ENCODE results near the gene SPIRE1.

GRCh38 chr18:12474876-12475275, 183.0 kb downstream of the SPIRE1 start:
- TF ChIP-seq EZH2 (IDR thresholded peaks at IDR 0.05; ENCODE audit: insufficient read depth, poor library complexity, severe bottlenecking) (no peak), EZH2phosphoT487 (IDR thresholded peaks at IDR 0.05; ENCODE audit: insufficient read depth, low read depth) (no peak)

Measured in GM23248 (cell line).